ENCODE results near the gene OR9Q1. TPM values are rescaled to one million over a fixed set of nuclear protein-coding genes. Genes with fewer than 3 reads are reported as not detected.
"Not testable (repeated sequence)": the region's sequence is repeated elsewhere in the genome, so short reads cannot be mapped to it uniquely, and the experiment has no call there.

The OR9Q1 gene
- total RNA-seq (2014; rRNA removed; shearing (Covaris generic)): not detected in 2 replicates

GRCh38 chr11:58023435-58023931 is at the start of gene OR9Q1:
TSS of gene OR9Q1 (plus strand) at chr11:58023881. CDS start at chr11:58179445, 155,564 bp downstream.
- no peak for DNase-seq (ENCODE audit: low read depth)

- no peak for DNase-seq (ENCODE audit: low read depth)
Observed at GRCh38 chr11:57974132-57974531, 49.5 kb upstream of the OR9Q1 start.

DNA sequence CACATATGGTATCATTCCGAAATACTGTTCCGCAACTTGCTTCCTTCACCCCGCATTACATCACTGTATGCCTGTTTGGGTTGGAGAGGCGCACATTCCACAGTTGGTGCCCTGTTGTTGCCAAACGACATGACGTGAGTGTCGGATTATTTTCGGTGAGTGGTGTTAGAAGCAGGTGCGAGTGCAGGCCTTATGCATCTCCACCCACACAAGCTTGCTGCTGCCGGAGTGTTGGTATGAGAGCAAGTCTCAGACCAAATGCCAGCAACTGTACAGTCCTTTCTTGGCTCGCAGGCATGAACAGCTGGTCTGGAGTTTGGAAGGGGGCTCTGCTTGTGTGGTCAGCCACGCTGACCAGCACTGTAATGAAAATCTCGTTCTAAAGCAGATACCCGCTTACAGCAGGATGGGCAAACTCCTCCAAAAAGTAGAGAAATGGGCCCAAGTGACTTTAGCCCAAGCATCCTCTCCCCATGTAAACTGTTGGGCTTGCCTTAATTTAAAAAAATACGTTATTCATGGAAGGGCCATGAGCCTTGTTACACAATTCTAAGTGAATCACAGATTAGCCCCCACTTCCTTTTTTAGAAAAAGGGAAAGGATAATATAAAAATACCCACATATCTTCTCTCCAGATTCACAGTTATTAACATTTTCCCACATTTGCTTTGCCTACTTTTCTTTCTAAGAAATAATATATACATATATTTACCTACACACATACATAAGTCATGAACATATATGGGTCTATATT is 48.7 kb upstream of the OR9Q1 start:
- peak; percentile 5 for DNase-seq (ENCODE audit: low read depth)

GRCh38 chr11:57977709-57978108 is 46.0 kb upstream of the OR9Q1 start:
- no peak for DNase-seq (ENCODE audit: low read depth)

DNA sequence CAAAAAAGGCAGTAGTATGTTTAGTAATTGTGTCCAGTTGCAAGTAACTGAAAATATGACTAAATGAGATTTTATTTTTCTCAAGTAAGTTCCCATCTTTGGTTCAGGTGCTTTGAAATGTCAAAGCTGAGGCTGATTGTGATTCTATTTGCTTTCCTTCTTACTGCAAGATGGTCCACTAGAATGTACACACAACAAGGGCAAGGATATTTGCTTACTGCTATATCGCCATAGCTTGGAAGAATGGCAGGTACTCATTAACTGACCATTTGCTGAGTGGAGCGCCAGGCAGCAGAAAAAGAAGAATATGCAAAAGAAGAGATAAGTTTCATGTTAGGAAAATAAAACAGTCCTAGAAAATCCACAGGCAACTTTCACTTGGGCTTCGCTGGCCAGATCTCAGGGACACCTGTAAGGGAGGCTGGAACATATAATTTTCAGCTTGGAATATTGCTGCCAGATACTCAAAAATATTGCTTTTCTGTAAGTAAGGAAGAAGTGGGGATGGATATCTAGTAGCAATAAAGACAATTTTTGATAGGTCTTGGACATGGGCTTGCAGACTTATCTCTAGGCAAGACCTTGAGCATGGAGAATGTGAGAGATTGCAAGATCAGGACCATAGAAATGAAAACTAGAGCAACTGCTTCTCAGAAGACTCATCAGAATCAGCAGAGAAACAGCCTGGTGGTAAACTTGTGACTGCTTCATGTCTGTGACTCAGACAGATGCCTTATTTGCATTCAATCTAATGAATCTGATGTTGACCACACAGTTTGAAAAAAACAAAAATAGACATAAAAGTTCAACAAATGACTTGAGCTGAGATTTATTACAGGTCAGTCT is 44.8 kb upstream of the OR9Q1 start:
- no peak for DNase-seq (ENCODE audit: low read depth)

DNA sequence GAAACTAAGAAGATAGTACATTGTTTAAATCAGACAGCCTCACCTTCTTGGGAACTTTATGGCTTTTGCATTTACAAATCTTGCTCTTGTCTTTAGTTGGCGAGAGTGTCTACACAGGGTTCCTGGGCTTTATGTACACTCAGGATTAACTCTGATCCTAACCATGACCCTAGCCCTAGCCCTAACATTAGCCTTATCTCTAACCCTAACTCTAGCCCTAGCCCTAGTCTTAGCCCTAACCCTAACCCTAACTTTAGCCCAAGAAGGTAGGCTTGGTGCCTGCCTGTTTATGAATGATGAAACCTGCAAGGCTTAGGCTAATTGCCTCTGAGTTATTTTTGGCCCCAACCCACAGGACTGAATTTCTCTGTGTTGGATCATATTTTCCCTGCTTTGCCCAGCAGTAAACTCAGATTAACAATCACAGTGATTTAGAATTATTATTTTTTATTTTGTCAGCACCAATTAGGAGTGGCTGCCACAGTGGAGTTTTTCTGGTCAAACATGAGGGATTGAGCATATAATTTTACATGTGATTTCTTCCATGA is 44.1 kb upstream of the OR9Q1 start:
- no peak for DNase-seq (ENCODE audit: low read depth)

DNA sequence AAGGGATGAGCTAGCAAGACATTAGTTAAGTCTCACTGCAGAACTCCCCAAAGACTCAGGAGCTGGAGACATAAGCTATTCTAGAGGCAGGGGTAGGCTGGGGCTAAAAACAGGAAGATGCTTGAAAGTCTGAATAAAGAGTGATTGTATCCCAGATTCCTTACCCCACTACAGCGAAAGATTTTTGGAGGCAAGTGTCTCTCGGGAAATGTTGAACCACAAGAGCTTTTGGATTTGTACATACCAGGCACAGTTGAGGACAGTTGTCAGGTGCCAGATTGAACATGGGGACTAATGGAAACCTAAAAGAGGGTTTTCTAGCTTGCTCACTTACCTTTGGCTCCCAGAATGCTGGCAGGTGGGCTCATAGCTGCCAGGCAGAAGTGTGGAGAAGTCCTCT is 43.5 kb upstream of the OR9Q1 start:
- no peak for DNase-seq (ENCODE audit: low read depth)

GRCh38 chr11:57981536-57981935 is 42.1 kb upstream of the OR9Q1 start:
- DNase-seq (ENCODE audit: low read depth): no peak

DNA sequence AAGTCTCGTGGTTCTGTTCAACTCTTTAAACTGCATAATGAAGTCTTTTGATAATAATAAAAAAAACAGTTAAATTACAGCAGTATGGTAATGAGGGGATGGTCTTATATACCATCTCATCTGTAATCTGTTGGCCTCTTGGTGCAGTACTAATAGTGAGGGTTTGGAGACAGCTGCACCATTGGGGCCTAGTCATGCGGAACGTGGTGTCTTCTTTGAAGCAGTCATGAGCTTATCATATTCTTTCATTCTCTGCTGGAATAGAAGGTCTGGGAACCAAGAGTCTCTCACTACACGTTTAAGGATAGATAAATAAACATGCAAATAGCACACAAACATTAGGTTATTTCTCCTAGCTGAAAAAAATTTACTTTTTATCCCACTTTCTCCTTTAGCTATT is 40.9 kb upstream of the OR9Q1 start:
- no peak for DNase-seq (ENCODE audit: low read depth)

- DNase-seq (ENCODE audit: low read depth): no peak
Observed at GRCh38 chr11:57983191-57983590, 40.5 kb upstream of the OR9Q1 start.

DNA sequence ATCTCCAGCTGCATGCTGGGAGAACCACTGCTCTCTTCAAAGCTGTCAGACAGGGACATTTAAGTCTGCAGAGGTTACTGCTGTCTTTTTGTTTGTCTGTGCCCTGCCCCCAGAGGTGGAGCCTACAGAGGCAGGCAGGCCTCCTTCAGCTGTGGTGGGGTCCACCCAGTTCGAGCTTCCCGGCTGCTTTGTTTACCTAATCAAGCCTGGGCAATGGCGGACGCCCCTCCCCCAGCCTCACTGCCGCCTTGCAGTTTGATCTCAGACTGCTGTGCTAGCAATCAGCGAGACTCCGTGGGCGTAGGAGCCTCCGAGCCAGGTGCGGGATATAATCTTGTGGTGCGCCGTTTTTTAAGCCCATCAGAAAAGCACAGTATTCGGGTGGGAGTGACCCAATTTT is 24.2 kb upstream of the OR9Q1 start:
- DNase-seq (ENCODE audit: low read depth): not testable (repeated sequence)

GRCh38 chr11:58000021-58000420 is 23.7 kb upstream of the OR9Q1 start:
- DNase-seq (ENCODE audit: low read depth): not testable (repeated sequence)

DNA sequence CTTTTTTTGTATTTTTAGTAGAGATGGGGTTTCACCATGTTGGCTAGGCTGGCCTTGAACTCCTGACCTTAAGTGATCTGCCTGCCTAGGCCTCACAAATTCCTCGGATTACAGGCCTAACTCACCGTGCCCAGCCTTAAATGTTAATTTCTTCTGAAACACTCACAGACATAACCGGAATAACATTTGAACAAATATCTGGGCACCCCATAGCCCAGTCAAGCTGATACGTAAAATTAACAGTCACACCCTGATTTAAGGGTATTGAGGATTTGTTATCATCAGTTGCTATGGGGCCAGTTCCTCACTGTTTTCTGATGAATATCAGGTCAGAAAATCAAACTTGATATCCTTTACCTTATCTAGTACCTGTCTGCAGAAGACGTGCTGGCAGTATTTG is 23.0 kb upstream of the OR9Q1 start:
- no peak for DNase-seq (ENCODE audit: low read depth)

DNA sequence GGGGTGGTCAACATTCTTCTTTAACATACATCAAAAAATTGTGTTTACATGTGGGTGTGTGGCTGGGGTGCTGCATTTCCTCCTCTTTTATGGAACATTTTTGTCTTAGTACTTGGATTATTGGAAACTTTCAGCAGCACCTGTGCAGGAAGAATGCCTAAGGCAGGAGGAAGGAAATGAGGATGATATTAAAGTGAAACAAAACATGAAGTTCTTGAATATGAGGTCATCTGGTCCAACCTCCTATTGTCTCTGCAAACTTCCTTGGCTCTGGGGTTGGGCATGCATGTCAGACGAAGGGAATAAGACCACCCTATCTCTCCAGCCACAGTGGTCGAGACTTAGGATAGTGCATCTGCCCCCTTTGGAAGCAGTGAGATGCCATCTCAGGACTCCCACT is 20.6 kb upstream of the OR9Q1 start:
- DNase-seq (ENCODE audit: low read depth): no peak

GRCh38 chr11:58003591-58003990 is 20.1 kb upstream of the OR9Q1 start:
- no peak for DNase-seq (ENCODE audit: low read depth)

GRCh38 chr11:58004664-58005063 is 19.0 kb upstream of the OR9Q1 start:
- no peak for DNase-seq (ENCODE audit: low read depth)

DNA sequence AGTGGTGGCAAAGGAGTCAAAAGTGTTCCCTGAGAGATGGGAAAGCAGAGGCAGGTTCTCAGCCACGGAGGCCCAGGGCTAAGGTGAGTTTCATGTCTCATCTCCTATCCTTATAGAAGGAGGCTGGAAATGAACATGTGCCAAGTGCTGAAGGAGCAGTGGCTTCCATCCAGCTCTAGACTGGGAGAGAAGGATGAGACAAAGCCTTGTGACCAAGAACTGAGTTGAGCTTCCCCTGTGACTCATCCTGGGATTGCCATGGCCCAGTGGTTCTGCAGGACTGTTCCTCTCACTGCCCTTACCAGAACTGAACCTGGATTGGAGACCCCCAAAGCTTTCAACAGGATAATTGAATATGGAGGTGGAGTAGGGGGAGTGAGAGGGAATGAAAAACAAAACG is 16.7 kb upstream of the OR9Q1 start:
- peak; percentile 60 for DNase-seq (ENCODE audit: low read depth)

DNA sequence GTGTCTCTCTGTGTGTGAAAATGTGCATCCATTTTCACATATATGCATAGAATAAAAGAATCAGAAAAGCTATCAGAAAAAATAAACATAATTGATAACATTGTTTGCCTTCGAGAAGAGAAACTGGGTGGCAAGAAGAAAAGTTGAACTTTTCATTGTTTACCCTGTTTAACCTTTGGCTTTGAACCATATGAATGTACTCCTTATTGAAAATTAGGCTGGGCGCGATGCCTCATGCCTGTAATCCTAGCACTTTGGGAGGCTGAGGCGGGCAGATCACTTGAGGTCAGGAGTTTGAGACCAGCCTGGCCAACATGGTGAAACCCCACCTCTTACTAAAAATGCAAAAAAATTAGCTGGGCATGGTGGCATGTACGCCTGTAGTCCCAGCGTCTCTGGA is 11.9 kb upstream of the OR9Q1 start:
- no peak for DNase-seq (ENCODE audit: low read depth)

DNA sequence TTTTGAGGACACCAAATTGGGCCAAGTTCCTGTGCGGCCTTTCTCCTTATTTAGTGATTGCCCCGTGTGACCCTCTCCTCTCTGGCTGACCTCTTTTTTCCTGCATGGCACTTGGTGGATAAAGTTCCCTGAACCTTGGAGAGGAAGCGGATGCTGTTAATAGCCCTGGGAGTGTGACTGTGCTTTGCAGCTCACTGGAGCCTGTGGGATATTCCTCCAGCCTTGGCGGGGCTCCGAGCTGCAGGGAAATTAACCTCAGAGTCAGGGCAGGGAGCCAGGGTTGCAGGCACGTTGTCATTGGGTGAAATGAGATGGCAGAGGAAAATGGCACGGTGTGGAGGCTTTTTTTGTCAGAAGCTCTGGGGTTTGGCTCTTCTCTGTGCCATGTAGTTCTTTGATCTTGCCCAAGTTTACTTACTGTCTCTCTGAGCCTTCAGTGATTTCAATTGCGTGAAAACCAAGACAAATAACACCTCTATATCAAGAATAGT is 965 bp downstream of the OR9Q1 start:
- DNase-seq (ENCODE audit: low read depth): peak; percentile 80

GRCh38 chr11:58027341-58027740 is 3.7 kb downstream of the OR9Q1 start:
- no peak for DNase-seq (ENCODE audit: low read depth)

GRCh38 chr11:58028687-58029411 is 5.2 kb downstream of the OR9Q1 start:
- DNase-seq (ENCODE audit: low read depth): no peak

- DNase-seq (ENCODE audit: low read depth): no peak
Observed at GRCh38 chr11:58030653-58031052, 7.0 kb downstream of the OR9Q1 start, which contains the start of gene OR6Q1. TSS of gene OR6Q1 (plus strand) at chr11:58030953. CDS start at chr11:58030953, 0 bp downstream.

Data from Daoy (cell line).